Lung (tissue), 12 donors: Measurements from ENCODE around the gene IDH2. TPM values are rescaled to one million over a fixed set of nuclear protein-coding genes. Genes with fewer than 3 reads are reported as not detected.

Experiments
- ATAC-seq: fragments of 200-7000 bp; cut with Tn5 transposase; one replicate; pipeline ENCODE4 v1.9.1; 2020; ENCODE audit warnings: moderate number of reproducible peaks; ENCODE audit not compliant: insufficient read depth, low FRiP score
- DNase-seq, 3 donors: peaks; one replicate each; pipeline ENCODE4 v3.0.0-alpha.2; 2013 to 2017
- H3K27ac ChIP-seq, 2 donors: one replicate each; pipeline ENCODE4 v1.5.1; 2013; ENCODE audit warnings: mild to moderate bottlenecking in 2 of 2, moderate library complexity in 2 of 2, control low read depth in 1 of 2, inconsistent platforms in 1 of 2, low read depth in 1 of 2, low read length in 1 of 2
- H3K27me3 ChIP-seq, 3 donors: one replicate each; pipeline ENCODE4 v1.5.1; 2013; ENCODE audit warnings: low read length in 2 of 3; ENCODE audit not compliant: control insufficient read depth in 3 of 3, insufficient read depth in 3 of 3
- H3K36me3 ChIP-seq, 4 donors: one replicate each; pipeline ENCODE4 v1.5.1; 2013; ENCODE audit warnings: low read length in 4 of 4, mild to moderate bottlenecking in 1 of 4, moderate library complexity in 1 of 4; ENCODE audit not compliant: control insufficient read depth in 4 of 4, insufficient read depth in 4 of 4
- H3K4me1 ChIP-seq, 5 donors: one replicate each; pipeline ENCODE4 v1.5.1; 2013; ENCODE audit warnings: low read length in 5 of 5, mild to moderate bottlenecking in 2 of 5, moderate library complexity in 1 of 5; ENCODE audit not compliant: control insufficient read depth in 5 of 5, insufficient read depth in 5 of 5
- H3K4me3 ChIP-seq: one replicate; pipeline ENCODE4 v1.5.1; 2013; ENCODE audit warnings: mild to moderate bottlenecking, control low read depth, moderate library complexity
- H3K9ac ChIP-seq, 2 donors: one replicate each; pipeline ENCODE4 v1.5.1; 2013; ENCODE audit warnings: low read length in 2 of 2, control low read depth in 1 of 2; ENCODE audit not compliant: insufficient read depth in 1 of 2
- H3K9me3 ChIP-seq, 4 donors: one replicate each; pipeline ENCODE4 v1.5.1; 2013; ENCODE audit warnings: low read length in 3 of 4, mild to moderate bottlenecking in 1 of 4, moderate library complexity in 1 of 4; ENCODE audit not compliant: control insufficient read depth in 4 of 4, insufficient read depth in 3 of 4
- WGBS, 2 donors: extraction: QIAGEN DNeasy Blood & Tissue Kit; methylation state at CpG; one replicate each; pipeline ENCODE4 v1.1.7; 2013; 5-methylcytosine and 5-hydroxymethylcytosine counted together
- polyA plus RNA-seq, 2 donors: library from polyadenylated mRNA; stranded (reverse); fragments of 200-250 nt; gene quantifications; one replicate each; pipeline ENCODE4 v1.2.1, GENCODE V29; 2013
- total RNA-seq, 2 donors: library from RNA; depleted of rRNA in 1 of 2; stranded (reverse); fragments of >200 nt in 1 of 2; gene quantifications; one replicate each; pipeline ENCODE4 v1.2.1, GENCODE V29; 2014 to 2021
- TF ChIP-seq, protein P1 (sequence below): IDR thresholded peaks from 2 replicates; pipeline ENCODE4 v1.5.1; 2012; ENCODE audit warnings: mild to moderate bottlenecking; ENCODE audit errors: control extremely low read depth, extremely low read depth
- donor health status: control.
- donor health status: control.
- donor health status: Bipolar disorder and iron deficiency.
- donor health status: healthy.
- donor health status: DM: yes; HTN: yes; CAD: no.

IDH2 gene
- total and polyA plus RNA-seq, 4 donors = 52.0 to 85.8 (median 72.3) TPM

GRCh38 chr15:90132437-90132836, 30.2 kb upstream of the IDH2 start:
- H3K4me3 ChIP-seq = no peak overlapping the region
- DNase-seq (no peak), ATAC-seq (no peak)
- no peaks in the 10 kb centered on the region for H3K4me1 ChIP-seq
- no peak overlapping the region for H3K9ac ChIP-seq
- no peaks in the 10 kb centered on the region for H3K27me3 ChIP-seq
- WGBS, 2 donors = 96 to 97% methylated on average over 5 of the region's 5 CpGs
- no peaks in the 10 kb centered on the region for H3K36me3 ChIP-seq
- TF ChIP-seq, protein P1, sequence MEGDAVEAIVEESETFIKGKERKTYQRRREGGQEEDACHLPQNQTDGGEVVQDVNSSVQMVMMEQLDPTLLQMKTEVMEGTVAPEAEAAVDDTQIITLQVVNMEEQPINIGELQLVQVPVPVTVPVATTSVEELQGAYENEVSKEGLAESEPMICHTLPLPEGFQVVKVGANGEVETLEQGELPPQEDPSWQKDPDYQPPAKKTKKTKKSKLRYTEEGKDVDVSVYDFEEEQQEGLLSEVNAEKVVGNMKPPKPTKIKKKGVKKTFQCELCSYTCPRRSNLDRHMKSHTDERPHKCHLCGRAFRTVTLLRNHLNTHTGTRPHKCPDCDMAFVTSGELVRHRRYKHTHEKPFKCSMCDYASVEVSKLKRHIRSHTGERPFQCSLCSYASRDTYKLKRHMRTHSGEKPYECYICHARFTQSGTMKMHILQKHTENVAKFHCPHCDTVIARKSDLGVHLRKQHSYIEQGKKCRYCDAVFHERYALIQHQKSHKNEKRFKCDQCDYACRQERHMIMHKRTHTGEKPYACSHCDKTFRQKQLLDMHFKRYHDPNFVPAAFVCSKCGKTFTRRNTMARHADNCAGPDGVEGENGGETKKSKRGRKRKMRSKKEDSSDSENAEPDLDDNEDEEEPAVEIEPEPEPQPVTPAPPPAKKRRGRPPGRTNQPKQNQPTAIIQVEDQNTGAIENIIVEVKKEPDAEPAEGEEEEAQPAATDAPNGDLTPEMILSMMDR = no peak
- no peak overlapping the region for H3K27ac ChIP-seq
- no peaks in the 10 kb centered on the region for H3K9me3 ChIP-seq

GRCh38 chr15:90131848-90132247, 29.6 kb upstream of the IDH2 start:
- Histone ChIP-seq H3K9me3 (no peaks in the 10 kb centered on the region), H3K4me1 (no peaks in the 10 kb centered on the region), H3K4me3 (no peak overlapping the region), H3K27ac (no peak overlapping the region), H3K9ac (no peak overlapping the region), H3K36me3 (no peaks in the 10 kb centered on the region), H3K27me3 (no peaks in the 10 kb centered on the region)
- no peak for ATAC-seq
- TF ChIP-seq, protein P1 = no peak
- 97 to 98% methylated on average over 2 of the region's 2 CpGs for WGBS, 2 donors
- DNase-seq = no peak

DNA sequence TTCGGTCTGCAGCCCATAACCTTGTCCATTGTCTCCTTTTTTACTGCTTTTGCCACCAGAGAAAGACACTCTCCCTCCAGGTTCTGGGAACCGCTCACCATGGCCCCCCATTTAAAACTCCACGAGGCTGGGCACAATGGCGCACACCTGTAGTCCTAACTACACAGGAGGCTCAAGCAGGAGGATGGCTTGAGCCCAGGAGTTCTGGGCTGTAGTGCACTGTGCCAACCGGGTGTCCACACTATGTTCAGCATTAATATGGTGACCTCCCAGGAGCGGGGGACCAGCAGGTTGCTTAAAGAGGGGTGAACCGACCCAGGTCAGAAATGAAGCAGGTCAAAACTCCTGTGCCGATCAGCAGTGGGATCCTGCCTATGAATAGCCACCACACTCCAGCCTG, 28.0 kb upstream of the IDH2 start:
- DNase-seq (no peak), ATAC-seq (no peak)
- H3K27me3 ChIP-seq = no peaks in the 10 kb centered on the region
- no peaks in the 10 kb centered on the region for H3K36me3 ChIP-seq
- no peak overlapping the region for H3K4me3 ChIP-seq
- H3K4me1 ChIP-seq = peaks cover 0 to 4% (median 0%) of the 10 kb centered on the region in 5 donors
- no peak overlapping the region for H3K27ac ChIP-seq
- H3K9me3 ChIP-seq = no peaks in the 10 kb centered on the region
- 96 to 99% methylated on average over 8 of the region's 8 CpGs for WGBS, 2 donors
- TF ChIP-seq, protein P1 = no peak
- H3K9ac ChIP-seq = no peak overlapping the region
